Measurements from ENCODE around the gene PRKAG1. TPM values are rescaled to one million over a fixed set of nuclear protein-coding genes. Genes with fewer than 3 reads are reported as not detected.

The PRKAG1 gene
- total and polyA plus RNA-seq, 11 donors, result 72.0 to 107 (median 97.9) TPM

DNA sequence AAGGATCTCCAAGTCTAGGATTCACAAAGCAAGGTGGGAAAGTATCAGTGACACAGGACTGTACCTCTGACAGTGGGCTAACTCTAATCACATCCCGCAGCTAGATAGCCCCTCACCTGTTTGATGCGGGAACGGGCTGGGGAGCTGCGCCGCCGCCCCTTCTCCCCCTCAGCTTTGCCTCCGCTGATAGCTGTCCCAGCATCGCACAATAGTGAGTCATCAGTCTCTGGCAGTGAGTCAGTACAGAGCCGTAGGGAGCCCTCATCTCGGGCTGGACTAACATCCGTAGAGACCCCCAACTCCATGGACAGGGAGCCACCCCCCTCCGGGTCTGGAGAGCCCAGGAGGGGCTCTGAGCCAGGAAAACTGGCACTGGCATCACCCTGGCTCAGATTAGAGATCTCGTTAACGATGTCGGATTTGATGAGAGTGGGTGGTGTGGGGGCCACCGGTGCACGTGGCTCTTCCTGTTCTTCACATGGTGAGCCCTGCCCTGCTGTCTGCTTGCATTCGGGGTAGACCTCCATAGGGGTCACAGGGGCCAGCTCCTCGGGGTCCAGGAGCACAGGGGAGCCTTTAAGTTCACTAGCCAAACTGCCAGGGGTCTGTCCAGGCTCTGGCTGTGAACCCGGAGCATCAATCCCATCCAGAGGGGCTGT is 31.1 kb upstream of the PRKAG1 start:
- peak in 2 of 5 donors; percentile 22 to 36 for DNase-seq
- intact Hi-C loops (cut with DNase I), result no loop called here
- H3K27me3 ChIP-seq, result no peaks in the 10 kb centered on the region
- no peak overlapping the region for H3K27ac ChIP-seq
- no peaks in the 10 kb centered on the region for H3K9me3 ChIP-seq
- peaks cover 0 to 100% (median 100%) of the 10 kb centered on the region in 9 donors for H3K36me3 ChIP-seq
- 75 to 87% (median 83%) methylated on average over 20 of the region's 20 CpGs for WGBS, 4 donors
- peaks cover 0 to 7% (median 0%) of the 10 kb centered on the region in 12 donors for H3K4me1 ChIP-seq
- H3K4me3 ChIP-seq, result no peak overlapping the region
- TF ChIP-seq POLR2A (IDR thresholded peaks at IDR 0.05), result no peak
- TF ChIP-seq, protein P1, sequence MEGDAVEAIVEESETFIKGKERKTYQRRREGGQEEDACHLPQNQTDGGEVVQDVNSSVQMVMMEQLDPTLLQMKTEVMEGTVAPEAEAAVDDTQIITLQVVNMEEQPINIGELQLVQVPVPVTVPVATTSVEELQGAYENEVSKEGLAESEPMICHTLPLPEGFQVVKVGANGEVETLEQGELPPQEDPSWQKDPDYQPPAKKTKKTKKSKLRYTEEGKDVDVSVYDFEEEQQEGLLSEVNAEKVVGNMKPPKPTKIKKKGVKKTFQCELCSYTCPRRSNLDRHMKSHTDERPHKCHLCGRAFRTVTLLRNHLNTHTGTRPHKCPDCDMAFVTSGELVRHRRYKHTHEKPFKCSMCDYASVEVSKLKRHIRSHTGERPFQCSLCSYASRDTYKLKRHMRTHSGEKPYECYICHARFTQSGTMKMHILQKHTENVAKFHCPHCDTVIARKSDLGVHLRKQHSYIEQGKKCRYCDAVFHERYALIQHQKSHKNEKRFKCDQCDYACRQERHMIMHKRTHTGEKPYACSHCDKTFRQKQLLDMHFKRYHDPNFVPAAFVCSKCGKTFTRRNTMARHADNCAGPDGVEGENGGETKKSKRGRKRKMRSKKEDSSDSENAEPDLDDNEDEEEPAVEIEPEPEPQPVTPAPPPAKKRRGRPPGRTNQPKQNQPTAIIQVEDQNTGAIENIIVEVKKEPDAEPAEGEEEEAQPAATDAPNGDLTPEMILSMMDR (IDR thresholded peaks at IDR 0.05), result no peak
- peak in 2 of 4 donors; percentile 11 to 36 for ATAC-seq

DNA sequence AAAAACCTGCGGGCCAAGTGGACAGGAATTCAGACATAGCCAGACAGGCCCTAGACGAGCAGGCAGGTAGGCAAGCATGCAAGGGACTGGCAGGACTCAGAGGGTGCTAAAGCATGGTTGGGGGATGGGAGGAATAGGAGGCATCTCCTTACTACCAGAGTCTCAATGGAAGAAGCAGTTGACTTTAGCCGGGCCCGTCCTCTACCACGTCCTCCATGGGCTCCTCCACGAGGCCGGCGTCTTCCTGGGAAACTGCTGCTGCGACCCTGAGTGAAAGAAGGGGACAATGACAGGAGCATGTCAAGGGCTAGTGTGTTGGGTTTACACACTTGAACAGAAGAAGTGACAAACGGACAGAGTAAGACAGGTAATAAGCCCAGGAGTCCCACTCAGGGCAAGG is 30.4 kb upstream of the PRKAG1 start:
- 88 to 93% (median 92%) methylated on average over 10 of the region's 10 CpGs for WGBS, 4 donors
- Histone ChIP-seq H3K36me3 (peaks cover 0 to 100% (median 100%) of the 10 kb centered on the region in 9 donors), H3K4me3 (no peak overlapping the region), H3K9me3 (no peaks in the 10 kb centered on the region), H3K27ac (no peak overlapping the region), H3K4me1 (peaks cover 0 to 5% (median 0%) of the 10 kb centered on the region in 12 donors), H3K27me3 (no peaks in the 10 kb centered on the region)
- intact Hi-C loops (cut with DNase I), result no loop called here
- ATAC-seq (no peak), DNase-seq (no peak)
- TF ChIP-seq, protein P1 (IDR thresholded peaks at IDR 0.05), result no peak

DNA sequence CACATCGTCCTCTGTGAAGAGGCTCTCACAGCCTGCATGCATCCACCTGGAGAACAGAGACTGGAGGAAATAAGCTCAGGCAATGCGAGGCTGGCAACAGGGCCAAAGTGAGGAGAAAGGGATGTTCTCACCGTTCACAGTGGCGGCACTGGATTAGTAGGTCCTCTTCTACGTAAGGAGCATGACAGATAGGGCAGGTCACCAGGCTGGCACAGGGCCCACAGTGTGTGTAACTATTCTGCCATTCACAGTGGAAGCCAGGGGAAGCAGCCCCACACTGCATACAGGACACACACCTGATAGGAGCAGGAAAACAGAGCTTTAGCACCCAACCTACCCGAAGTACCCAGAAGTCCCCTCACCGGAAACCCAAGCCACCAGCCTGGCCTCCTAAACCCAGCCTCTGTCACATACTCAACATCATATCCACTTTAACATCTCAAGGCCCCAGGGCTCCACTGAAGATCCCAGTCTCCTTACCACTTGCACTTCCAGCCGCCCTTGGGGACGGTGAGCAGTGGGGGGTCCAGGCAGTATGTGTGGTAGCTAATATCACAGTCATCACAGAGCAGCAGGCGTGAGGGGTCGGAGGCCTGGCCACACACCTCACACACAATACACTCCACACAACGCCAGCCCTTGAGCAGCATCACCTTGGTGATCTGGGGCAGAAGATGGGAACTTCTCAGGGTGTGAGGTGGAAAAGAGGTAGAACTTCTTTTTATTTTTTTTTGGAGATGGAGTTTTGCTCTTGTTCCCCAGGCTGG is 27.7 kb upstream of the PRKAG1 start:
- Histone ChIP-seq H3K27me3 (no peaks in the 10 kb centered on the region), H3K36me3 (peaks cover 0 to 100% (median 100%) of the 10 kb centered on the region in 9 donors), H3K4me3 (no peak overlapping the region), H3K4me1 (peaks cover 0 to 5% (median 0%) of the 10 kb centered on the region in 12 donors), H3K9me3 (no peaks in the 10 kb centered on the region), H3K27ac (no peak overlapping the region)
- DNase-seq (peak in 1 of 5 donors; percentile 59), ATAC-seq (peak in 3 of 4 donors; percentile 6 to 34 (median 31))
- no peak for TF ChIP-seq POLR2A (IDR thresholded peaks at IDR 0.05)
- TF ChIP-seq, protein P1 (IDR thresholded peaks at IDR 0.05), result no peak
- 74 to 86% (median 83%) methylated on average over 12 of the region's 12 CpGs for WGBS, 4 donors
- intact Hi-C loops (cut with DNase I), result no loop called here

DNA sequence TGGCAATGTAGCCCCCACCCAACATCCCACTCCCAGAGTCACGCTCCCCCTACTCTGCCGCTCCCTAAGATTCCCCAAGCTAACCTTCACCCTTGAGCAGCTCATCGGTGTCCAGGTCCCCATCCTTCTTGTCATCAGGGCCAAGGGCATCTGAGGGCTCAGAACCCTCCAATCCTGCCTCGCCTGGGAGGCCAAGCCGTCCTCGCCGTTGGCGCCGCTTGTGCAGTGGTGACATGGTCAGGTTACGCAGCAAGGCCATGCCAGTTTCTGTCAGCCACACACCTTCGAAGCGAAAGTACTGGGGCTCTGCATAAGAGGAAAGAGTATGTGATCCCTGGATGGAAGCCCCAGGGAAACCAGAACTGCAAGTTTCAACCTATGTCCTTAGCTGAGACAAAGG is 26.1 kb upstream of the PRKAG1 start:
- Histone ChIP-seq H3K9me3 (no peaks in the 10 kb centered on the region), H3K4me3 (no peak overlapping the region), H3K4me1 (peaks cover 0 to 5% (median 0%) of the 10 kb centered on the region in 12 donors), H3K27me3 (no peaks in the 10 kb centered on the region), H3K36me3 (peaks cover 0 to 100% (median 100%) of the 10 kb centered on the region in 9 donors), H3K27ac (no peak overlapping the region)
- TF ChIP-seq POLR2A (IDR thresholded peaks at IDR 0.05), result no peak
- TF ChIP-seq, protein P1 (IDR thresholded peaks at IDR 0.05), result no peak
- ATAC-seq (no peak), DNase-seq (no peak)
- intact Hi-C loops (cut with DNase I), result no loop called here
- WGBS, 4 donors, result 94 to 97% (median 96%) methylated on average over 12 of the region's 12 CpGs

Measured in heart left ventricle (tissue), 16 donors.